ENCODE data around the gene ARID2. TPM values are rescaled to one million over a fixed set of nuclear protein-coding genes. Genes with fewer than 3 reads are reported as not detected.

Gene ARID2
- total and polyA plus RNA-seq, 9 of the 15 experiments (the other 6 are each of a cell fraction or from before 2014, with no cell fraction given) = 13.4 to 41.6 (median 29.4) TPM

GRCh38 chr12:45727301-45727979, 2.1 kb upstream of the ARID2 start (continued):
- TF ChIP-seq USF2 (CRISPR knock-in tag; IDR thresholded peaks at IDR 0.05) = no peak; the same call in 1 of the 2 replicates
- no peak for TF ChIP-seq CUX1 (CRISPR knock-in tag; IDR thresholded peaks at IDR 0.05)
- TF ChIP-seq ZNF146 (CRISPR knock-in tag; IDR thresholded peaks at IDR 0.05; ENCODE audit: unreplicated experiment) = no peak
- peak; percentile 58 for TF ChIP-seq NKRF (IDR thresholded peaks at IDR 0.05; ENCODE audit: borderline replicate concordance)
- 0 out of 2 replicates have a peak, but pooled peaks have one; percentile 34 for TF ChIP-seq BMI1 (IDR thresholded peaks at IDR 0.05; ENCODE audit: low read length)
- TF ChIP-seq MCM5 (IDR thresholded peaks at IDR 0.05; ENCODE audit: low read depth) = no peak
- TF ChIP-seq ZNF584 (CRISPR knock-in tag; IDR thresholded peaks at IDR 0.05; ENCODE audit: low read depth) = no peak
- TF ChIP-seq ZFP30 (CRISPR knock-in tag; IDR thresholded peaks at IDR 0.05; ENCODE audit: borderline replicate concordance) = no peak
- TF ChIP-seq MTF1 (CRISPR knock-in tag; IDR thresholded peaks at IDR 0.05; ENCODE audit: borderline replicate concordance) = no peak
- TF ChIP-seq ZSCAN32 (CRISPR knock-in tag; IDR thresholded peaks at IDR 0.05) = no peak
- no peak for TF ChIP-seq BCOR (IDR thresholded peaks at IDR 0.05)
- no peak for TF ChIP-seq ZNF561 (CRISPR knock-in tag; conservative IDR thresholded peaks at IDR 0.05)
- no peak for TF ChIP-seq KLF10 (CRISPR knock-in tag; IDR thresholded peaks at IDR 0.05)
- no peak for TF ChIP-seq ZNF445 (CRISPR knock-in tag; IDR thresholded peaks at IDR 0.05; ENCODE audit: low read depth)
- TF ChIP-seq ZNF354B (CRISPR knock-in tag; IDR thresholded peaks at IDR 0.05) = no peak
- TF ChIP-seq BRD4 (IDR thresholded peaks at IDR 0.05) = peak; percentile 61; the same call in 1 of the 2 replicates
- TF ChIP-seq RBM25 (IDR thresholded peaks at IDR 0.05; ENCODE audit: low read depth, low read length, severe bottlenecking) = no peak
- no peak for TF ChIP-seq YBX1 (IDR thresholded peaks at IDR 0.05)
- TF ChIP-seq BDP1 (IDR thresholded peaks at IDR 0.05; ENCODE audit: insufficient read depth, insufficient read length) = no peak
- no peak for TF ChIP-seq ZNF398 (CRISPR knock-in tag; IDR thresholded peaks at IDR 0.05)
